Mesendoderm (in vitro differentiated cells): Measurements from ENCODE around the gene FAHD2A.
"Not testable (repeated sequence)": the region's sequence is repeated elsewhere in the genome, so short reads cannot be mapped to it uniquely, and the experiment has no call there.

Experiments
- DNase-seq: peaks from one replicate; pipeline ENCODE4 v3.0.0; 2013
- H2AK5ac ChIP-seq: 2 replicates; pipeline ENCODE4 v1.6.1; 2013; ENCODE audit warnings: low read length, inconsistent platforms
- H2BK120ac ChIP-seq: 2 replicates; pipeline ENCODE4 v1.6.1; 2013; ENCODE audit warnings: low read depth, mild to moderate bottlenecking, low read length, moderate library complexity, mixed read lengths
- H2BK15ac ChIP-seq: replicated peaks from 2 replicates; pipeline ENCODE4 v1.6.1; 2013; ENCODE audit warnings: low read depth, mild to moderate bottlenecking, moderate library complexity
- H2BK5ac ChIP-seq: 2 replicates; pipeline ENCODE4 v1.6.1; 2013; ENCODE audit warnings: low read length, inconsistent platforms
- H3K18ac ChIP-seq: 2 replicates; pipeline ENCODE4 v1.6.1; 2013; ENCODE audit warnings: mild to moderate bottlenecking, low read length, mixed read lengths
- H3K23ac ChIP-seq: one replicate; pipeline ENCODE4 v1.6.1; 2013; ENCODE audit warnings: low read length
- H3K27ac ChIP-seq: 2 replicates; pipeline ENCODE4 v1.5.1; 2013; ENCODE audit warnings: low read depth, mild to moderate bottlenecking, inconsistent platforms, low read length, moderate library complexity
- H3K27me3 ChIP-seq: 2 replicates; pipeline ENCODE4 v1.6.1; 2013; ENCODE audit warnings: low read length, control low read depth, mild to moderate bottlenecking, inconsistent platforms; ENCODE audit not compliant: insufficient read depth, poor library complexity
- H3K36me3 ChIP-seq: 2 replicates; pipeline ENCODE4 v1.6.1; 2013; ENCODE audit warnings: low read length, inconsistent platforms; ENCODE audit not compliant: control insufficient read depth, insufficient read depth
- H3K4ac ChIP-seq: one replicate; pipeline ENCODE4 v1.6.1; 2013; ENCODE audit warnings: low read depth, mild to moderate bottlenecking, low read length, moderate library complexity
- H3K4me1 ChIP-seq: 2 replicates; pipeline ENCODE4 v1.6.1; 2013; ENCODE audit warnings: low read depth, low read length, inconsistent platforms; ENCODE audit not compliant: control insufficient read depth
- H3K4me2 ChIP-seq: 2 replicates; pipeline ENCODE4 v1.6.1; 2013; ENCODE audit warnings: low read length
- H3K4me3 ChIP-seq: 2 replicates; pipeline ENCODE4 v1.5.1; 2013; ENCODE audit warnings: mild to moderate bottlenecking, low read length
- H3K56ac ChIP-seq: one replicate; pipeline ENCODE4 v1.6.1; 2013; ENCODE audit warnings: low read length
- H3K79me1 ChIP-seq: 2 replicates; pipeline ENCODE4 v1.6.1; 2013; ENCODE audit warnings: low read length, inconsistent platforms
- H3K79me2 ChIP-seq: 2 replicates; pipeline ENCODE4 v1.6.1; 2013; ENCODE audit warnings: mild to moderate bottlenecking, low read length; ENCODE audit not compliant: control insufficient read depth, insufficient read depth
- H3K9ac ChIP-seq: 2 replicates; pipeline ENCODE4 v1.6.1; 2013; ENCODE audit warnings: low read length, inconsistent platforms
- H4K5ac ChIP-seq: one replicate; pipeline ENCODE4 v1.6.1; 2013; ENCODE audit warnings: low read length
- H4K8ac ChIP-seq: one replicate; pipeline ENCODE4 v1.6.1; 2013; ENCODE audit warnings: low read depth, mild to moderate bottlenecking, control low read depth, low read length, moderate library complexity
- WGBS: extraction: QIAGEN DNeasy Blood & Tissue Kit; methylation state at CpG from one replicate; pipeline ENCODE4 v1.1.7; 2013; ENCODE audit warnings: low lambda C conversion rate, missing lambda C conversion rate; ENCODE audit not compliant: insufficient coverage; ENCODE audit errors: extremely low coverage; 5-methylcytosine and 5-hydroxymethylcytosine counted together

The FAHD2A gene

GRCh38 chr2:95403824-95404223 is 1.3 kb downstream of the FAHD2A start:
- not testable (repeated sequence) for H3K4ac ChIP-seq, H4K5ac ChIP-seq, H3K36me3 ChIP-seq, H2BK120ac ChIP-seq, H2BK5ac ChIP-seq, H3K56ac ChIP-seq, H2AK5ac ChIP-seq, H3K23ac ChIP-seq, H3K4me1 ChIP-seq, H3K79me1 ChIP-seq, H3K79me2 ChIP-seq, DNase-seq, H3K9ac ChIP-seq, H3K27me3 ChIP-seq, H2BK15ac ChIP-seq, H3K27ac ChIP-seq, H3K4me3 ChIP-seq, H3K18ac ChIP-seq, H3K4me2 ChIP-seq, H4K8ac ChIP-seq
- no CpG with 5 or more reads among the region's 5 CpGs for WGBS

- not testable (repeated sequence) for H3K27ac ChIP-seq, H3K4me3 ChIP-seq, H3K23ac ChIP-seq, H4K8ac ChIP-seq, H2AK5ac ChIP-seq, H3K27me3 ChIP-seq, H2BK5ac ChIP-seq, H3K4ac ChIP-seq, H2BK120ac ChIP-seq, H3K79me1 ChIP-seq, H3K79me2 ChIP-seq, H3K4me1 ChIP-seq, H3K56ac ChIP-seq, H4K5ac ChIP-seq, H3K36me3 ChIP-seq, H3K9ac ChIP-seq, H2BK15ac ChIP-seq, H3K18ac ChIP-seq, H3K4me2 ChIP-seq
- no CpG with 5 or more reads among the region's 3 CpGs for WGBS
- peak; percentile 36 for DNase-seq
Observed at GRCh38 chr2:95404676-95405075, 2.2 kb downstream of the FAHD2A start.

- H3K56ac ChIP-seq, H3K79me2 ChIP-seq, H4K8ac ChIP-seq, H2BK5ac ChIP-seq, DNase-seq, H2BK15ac ChIP-seq, H3K4me2 ChIP-seq, H3K27ac ChIP-seq, H3K4me1 ChIP-seq, H4K5ac ChIP-seq, H3K79me1 ChIP-seq, H2BK120ac ChIP-seq, H3K36me3 ChIP-seq, H3K18ac ChIP-seq, H3K27me3 ChIP-seq, H3K4ac ChIP-seq, H2AK5ac ChIP-seq, H3K4me3 ChIP-seq, H3K23ac ChIP-seq, H3K9ac ChIP-seq: not testable (repeated sequence)
- WGBS = no CpG with 5 or more reads among the region's 5 CpGs
Observed at GRCh38 chr2:95411239-95411638, 8.7 kb downstream of the FAHD2A start.

GRCh38 chr2:95414015-95414594 is 11.6 kb downstream of the FAHD2A start:
- not testable (repeated sequence) for H3K27ac ChIP-seq, H3K23ac ChIP-seq, H3K79me1 ChIP-seq, H2AK5ac ChIP-seq, H3K4me2 ChIP-seq, H3K79me2 ChIP-seq, H2BK120ac ChIP-seq, H3K4me3 ChIP-seq, H3K4me1 ChIP-seq, H3K4ac ChIP-seq, H3K56ac ChIP-seq, H4K5ac ChIP-seq, H3K27me3 ChIP-seq, H3K36me3 ChIP-seq, H2BK15ac ChIP-seq, H2BK5ac ChIP-seq, H3K18ac ChIP-seq, H4K8ac ChIP-seq, H3K9ac ChIP-seq
- DNase-seq = peak; percentile 70
- WGBS = no CpG with 5 or more reads among the region's 9 CpGs

GRCh38 chr2:95415138-95415537 is 12.6 kb downstream of the FAHD2A start:
- H2AK5ac ChIP-seq, H3K79me1 ChIP-seq, H3K4ac ChIP-seq, H4K8ac ChIP-seq, H3K27ac ChIP-seq, H4K5ac ChIP-seq, H3K79me2 ChIP-seq, H3K27me3 ChIP-seq, H3K4me1 ChIP-seq, H3K4me3 ChIP-seq, H2BK120ac ChIP-seq, H2BK5ac ChIP-seq, H3K4me2 ChIP-seq, H3K36me3 ChIP-seq, H3K9ac ChIP-seq, H3K56ac ChIP-seq, H2BK15ac ChIP-seq, H3K18ac ChIP-seq, DNase-seq, H3K23ac ChIP-seq: not testable (repeated sequence)
- WGBS = no CpG with 5 or more reads among the region's 3 CpGs

GRCh38 chr2:95415561-95415960 is 13.1 kb downstream of the FAHD2A start:
- not testable (repeated sequence) for H3K36me3 ChIP-seq, H2BK15ac ChIP-seq, H3K4me2 ChIP-seq, H3K79me2 ChIP-seq, H3K79me1 ChIP-seq, H2AK5ac ChIP-seq, H3K56ac ChIP-seq, H3K23ac ChIP-seq, H3K4ac ChIP-seq, DNase-seq, H3K27ac ChIP-seq, H3K18ac ChIP-seq, H3K4me1 ChIP-seq, H4K8ac ChIP-seq, H3K27me3 ChIP-seq, H3K4me3 ChIP-seq, H2BK120ac ChIP-seq, H3K9ac ChIP-seq, H4K5ac ChIP-seq, H2BK5ac ChIP-seq
- whole genome bisulfite sequencing = no CpG with 5 or more reads among the region's 16 CpGs
